HG02852 (cell line): ENCODE results near the gene TM7SF2.

Source experiments
- ATAC-seq: cut with Tn5 transposase; IDR thresholded peaks from one replicate; pipeline ENCODE4 v1.9.1; 2021; ENCODE audit warnings: mild to moderate bottlenecking, moderate library complexity; ENCODE audit not compliant: unreplicated experiment

Gene TM7SF2

GRCh38 chr11:65150509-65151299 is 39.0 kb downstream of the TM7SF2 start:
- ATAC-seq: no peak

- ATAC-seq: no peak
These were observed 39.7 kb downstream of the TM7SF2 start for GRCh38 chr11:65151331-65151899.

DNA sequence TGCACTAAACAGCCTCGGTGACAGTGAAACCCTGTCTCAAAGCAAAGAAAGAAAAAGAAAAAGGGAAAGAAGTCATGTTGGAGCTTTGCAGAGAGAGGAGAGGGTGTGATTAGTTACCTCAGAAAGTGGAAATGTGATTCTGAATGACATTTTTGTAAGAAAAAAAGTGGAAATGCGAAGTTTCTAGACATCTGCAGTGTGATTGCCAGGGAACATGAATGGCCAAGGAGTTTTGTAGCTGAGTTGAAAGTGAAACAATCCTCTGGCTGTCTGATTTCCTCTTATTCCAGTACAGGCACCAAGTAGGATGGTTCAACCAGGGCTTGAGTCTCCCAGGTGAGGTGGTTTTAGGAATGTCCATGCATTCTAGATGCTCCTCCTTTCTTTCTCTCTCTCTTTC is 40.5 kb downstream of the TM7SF2 start:
- ATAC-seq: no peak

DNA sequence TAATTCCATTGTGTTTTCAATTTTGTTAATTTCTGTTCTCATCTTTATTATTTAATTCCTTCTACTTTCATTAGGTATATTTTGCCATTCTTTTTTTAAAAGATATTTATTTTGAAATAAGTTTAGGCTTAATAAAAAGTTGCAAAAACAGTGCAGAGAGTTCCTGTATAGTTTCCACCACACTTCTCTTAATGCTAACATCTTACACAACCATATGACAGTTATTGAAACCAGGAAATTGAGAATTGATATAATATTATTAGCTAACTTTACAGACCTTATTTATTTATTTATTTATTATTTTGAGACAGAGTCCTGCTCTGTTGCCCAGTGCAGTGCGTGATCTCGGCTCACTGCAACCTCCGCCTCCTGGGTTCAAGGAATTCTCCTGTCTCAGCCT is 44.6 kb downstream of the TM7SF2 start:
- no peak for ATAC-seq

- no peak for ATAC-seq
These were observed 45.3 kb downstream of the TM7SF2 start for GRCh38 chr11:65156926-65157325.

GRCh38 chr11:65157336-65157735 is 45.7 kb downstream of the TM7SF2 start:
- no peak for ATAC-seq

DNA sequence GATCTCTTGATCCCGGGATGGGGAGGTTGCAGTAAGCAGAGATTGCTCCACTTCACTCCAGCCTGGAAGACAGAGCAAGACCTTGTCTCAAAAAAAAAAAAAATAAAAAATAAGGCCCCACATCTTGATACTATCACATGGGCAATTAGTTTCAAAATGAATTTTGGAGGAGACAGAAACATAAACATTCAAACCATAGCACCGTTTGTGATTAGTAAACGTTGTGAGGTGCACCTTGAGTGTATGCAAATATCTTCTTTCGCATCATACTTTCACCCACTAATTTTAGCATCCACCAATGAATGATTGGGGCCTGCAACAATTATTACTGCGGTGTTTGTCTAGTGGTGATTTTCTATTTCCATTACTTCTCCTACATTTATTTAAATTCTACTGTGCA is 47.3 kb downstream of the TM7SF2 start:
- ATAC-seq: no peak

- ATAC-seq: no peak
These were observed 49.0 kb downstream of the TM7SF2 start for GRCh38 chr11:65160643-65161042.

DNA sequence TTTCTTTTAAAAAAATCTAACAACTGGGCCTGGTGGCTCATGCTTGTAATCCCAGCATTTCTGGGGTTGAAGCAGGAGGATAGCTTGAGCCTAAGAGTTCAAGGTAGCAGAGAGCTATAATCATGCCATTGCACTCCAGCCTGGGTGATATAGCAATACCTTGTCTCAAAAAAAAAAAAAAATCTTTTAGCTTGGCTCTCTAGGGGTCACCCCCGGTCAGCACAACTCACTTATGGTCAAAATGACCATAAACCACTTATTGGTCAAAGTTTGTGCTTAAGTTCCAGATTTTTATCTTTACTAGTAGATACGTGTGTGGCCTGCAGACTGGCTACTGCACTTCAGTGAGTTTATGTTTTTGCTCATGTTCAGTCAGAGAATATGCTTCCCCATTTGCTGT is 52.0 kb downstream of the TM7SF2 start:
- ATAC-seq: no peak
